HG03135 (cell line): Measurements from ENCODE around the gene FCN2.
"Not testable (repeated sequence)": the region's sequence is repeated elsewhere in the genome, so short reads cannot be mapped to it uniquely, and the experiment has no call there.

Experiments
- ATAC-seq: cut with Tn5 transposase; IDR thresholded peaks from one replicate; pipeline ENCODE4 v1.9.1; 2021; ENCODE audit warnings: mild to moderate bottlenecking, moderate library complexity; ENCODE audit not compliant: unreplicated experiment

Gene FCN2

DNA sequence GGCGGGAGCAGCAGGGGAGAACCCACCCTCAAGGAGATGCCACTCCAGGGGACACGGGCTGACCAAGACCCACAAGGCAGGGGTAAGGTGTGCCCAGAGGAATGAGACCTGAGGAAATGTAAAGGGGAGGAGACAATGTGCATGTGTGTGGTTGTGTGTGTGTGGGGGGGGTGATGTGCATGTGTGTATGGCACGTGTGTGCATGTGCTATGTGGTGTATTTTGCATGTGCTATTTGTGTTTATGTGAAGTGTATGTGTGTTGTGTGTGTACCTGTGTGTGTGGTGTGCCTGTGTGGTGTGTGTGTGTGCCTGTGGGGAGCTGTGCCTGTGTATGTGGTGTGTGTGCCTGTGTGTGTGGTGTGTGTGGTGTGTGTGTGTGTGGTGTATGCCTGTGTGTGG, 33.5 kb upstream of the FCN2 start:
- no peak for ATAC-seq

GRCh38 chr9:134847752-134848432, 32.7 kb upstream of the FCN2 start:
- ATAC-seq: no peak

- ATAC-seq: no peak
These were observed 32.1 kb upstream of the FCN2 start for GRCh38 chr9:134848504-134848903.

DNA sequence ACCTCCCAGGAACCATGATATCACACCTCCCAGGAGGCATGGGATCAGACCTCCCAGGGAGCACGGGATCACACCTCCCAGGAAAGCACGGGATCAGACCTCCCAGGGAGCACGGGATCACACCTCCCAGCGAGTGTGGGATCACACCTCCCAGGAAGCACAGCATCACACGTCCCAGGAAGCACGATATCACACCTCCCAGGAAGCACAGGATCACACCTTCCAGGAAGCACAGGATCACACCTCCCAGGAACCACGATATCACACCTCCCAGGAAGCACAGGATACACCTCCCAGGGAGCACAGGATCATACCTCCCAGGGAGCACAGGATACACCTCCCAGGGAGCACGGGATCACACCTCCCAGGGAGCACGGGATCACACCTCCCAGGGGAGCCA, 30.0 kb upstream of the FCN2 start:
- ATAC-seq: no peak

GRCh38 chr9:134851020-134851419, 29.6 kb upstream of the FCN2 start:
- ATAC-seq: no peak

DNA sequence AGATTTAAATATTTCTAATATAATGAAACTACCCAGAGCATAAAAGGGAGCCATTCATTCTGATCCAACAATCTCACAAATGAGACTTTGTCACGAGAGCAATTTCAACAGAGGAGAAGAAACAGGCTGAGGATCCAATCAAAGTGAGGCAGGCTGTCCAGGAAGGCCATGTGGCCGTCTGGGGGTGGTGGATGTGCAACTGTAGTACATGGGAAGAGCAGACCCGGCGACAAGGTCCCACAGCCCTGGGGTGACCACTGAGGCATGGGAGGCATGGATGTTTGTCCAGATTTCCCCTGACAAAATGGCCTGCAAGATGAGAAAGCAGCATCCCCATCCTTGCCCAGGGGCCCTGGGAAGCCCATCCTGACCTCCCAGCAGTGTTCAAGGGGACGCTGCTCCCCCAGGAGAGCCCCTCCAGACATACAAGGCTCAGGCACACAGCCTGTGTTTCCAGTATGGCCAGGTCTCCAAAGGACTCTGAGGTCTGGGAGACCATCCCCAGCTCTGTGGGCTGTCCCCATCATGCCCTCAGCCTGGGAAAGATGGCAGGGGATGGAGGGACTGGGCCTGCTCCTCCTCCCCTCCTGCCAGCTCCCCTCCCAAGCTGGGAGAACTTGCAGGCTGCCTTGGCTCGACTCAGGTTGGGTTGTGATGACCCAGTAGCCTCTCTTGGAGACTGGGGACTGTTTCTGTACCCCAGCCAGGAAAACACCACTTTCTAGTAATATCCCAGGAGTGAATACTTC, 27.5 kb upstream of the FCN2 start:
- ATAC-seq: no peak

DNA sequence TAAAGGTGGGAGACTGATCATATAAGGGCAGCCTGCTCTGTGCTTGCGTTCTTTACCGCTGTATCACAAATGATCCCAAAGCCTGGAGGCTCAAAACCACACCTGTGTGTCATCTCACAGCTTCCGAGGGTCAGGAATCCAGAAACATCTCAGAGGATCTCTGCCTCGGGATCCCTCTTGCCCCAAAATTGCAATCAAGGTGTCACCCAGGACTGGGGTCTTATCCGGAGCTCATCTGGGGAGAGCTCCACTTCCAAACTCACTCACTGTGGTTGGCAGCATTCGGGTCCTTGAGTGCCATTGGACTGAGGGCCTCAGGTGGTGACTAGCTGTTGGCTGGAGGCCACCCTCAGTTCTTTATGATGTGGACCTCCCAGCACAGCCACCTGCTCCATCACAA, 26.7 kb upstream of the FCN2 start:
- ATAC-seq: no peak

GRCh38 chr9:134854541-134854981, 26.0 kb upstream of the FCN2 start:
- no peak for ATAC-seq

DNA sequence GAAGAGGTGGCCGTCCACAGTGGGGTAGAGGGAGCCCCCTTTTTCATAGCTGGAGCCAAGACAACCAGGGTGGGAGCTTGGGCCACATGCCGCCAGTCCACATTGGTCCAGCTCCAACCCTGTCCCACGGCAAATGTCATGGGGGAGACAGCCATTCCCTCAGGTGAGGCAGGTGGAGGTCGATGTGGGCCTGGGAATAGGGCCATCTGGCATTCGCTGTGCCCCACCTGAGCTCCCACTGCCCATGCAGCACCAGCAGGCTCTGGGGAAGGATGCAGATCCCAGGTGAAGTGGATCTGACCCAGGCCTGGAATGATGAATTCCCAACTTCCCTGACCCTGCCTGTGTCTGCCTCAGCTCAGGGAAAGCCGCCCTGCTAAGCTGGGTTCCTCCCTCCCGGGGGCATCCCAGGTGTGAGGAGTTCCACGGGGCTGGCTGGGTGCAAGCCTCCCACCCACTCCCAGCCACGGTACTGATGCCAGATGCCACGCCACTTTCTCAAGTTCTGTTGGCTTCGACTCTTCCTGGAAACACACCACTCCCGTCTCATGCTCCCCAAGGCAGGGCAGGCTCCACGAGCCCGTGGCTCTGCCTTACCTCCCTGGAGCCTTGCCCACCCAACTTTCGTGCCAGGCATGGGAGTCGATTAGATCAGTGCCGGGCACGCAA, 25.2 kb upstream of the FCN2 start:
- ATAC-seq: no peak

- ATAC-seq: no peak
These were observed 24.7 kb upstream of the FCN2 start for GRCh38 chr9:134855900-134856377.

GRCh38 chr9:134857451-134857850, 23.2 kb upstream of the FCN2 start:
- not testable (repeated sequence) for ATAC-seq

- peak; percentile 73 for ATAC-seq
These were observed 22.4 kb upstream of the FCN2 start for GRCh38 chr9:134858051-134858841.

DNA sequence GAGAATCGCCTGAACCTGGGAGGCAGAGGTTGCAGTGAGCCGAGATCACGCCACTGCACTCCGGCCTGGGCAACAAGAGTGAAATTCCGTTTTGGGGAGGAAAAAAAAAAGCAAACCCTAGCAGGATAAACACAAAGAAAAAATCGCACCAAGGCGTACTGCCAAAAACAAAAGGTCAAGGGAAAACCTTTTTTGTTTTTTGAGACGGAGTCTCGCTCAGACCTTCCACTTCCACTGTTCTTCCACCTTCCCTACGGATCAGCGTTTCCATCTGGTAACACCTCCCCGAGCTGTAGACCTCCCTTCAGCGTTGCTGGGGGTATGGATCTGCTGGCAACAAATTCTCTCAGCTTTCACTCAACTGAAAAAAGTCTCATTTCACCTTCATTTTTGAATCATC, 20.1 kb upstream of the FCN2 start:
- no peak for ATAC-seq

DNA sequence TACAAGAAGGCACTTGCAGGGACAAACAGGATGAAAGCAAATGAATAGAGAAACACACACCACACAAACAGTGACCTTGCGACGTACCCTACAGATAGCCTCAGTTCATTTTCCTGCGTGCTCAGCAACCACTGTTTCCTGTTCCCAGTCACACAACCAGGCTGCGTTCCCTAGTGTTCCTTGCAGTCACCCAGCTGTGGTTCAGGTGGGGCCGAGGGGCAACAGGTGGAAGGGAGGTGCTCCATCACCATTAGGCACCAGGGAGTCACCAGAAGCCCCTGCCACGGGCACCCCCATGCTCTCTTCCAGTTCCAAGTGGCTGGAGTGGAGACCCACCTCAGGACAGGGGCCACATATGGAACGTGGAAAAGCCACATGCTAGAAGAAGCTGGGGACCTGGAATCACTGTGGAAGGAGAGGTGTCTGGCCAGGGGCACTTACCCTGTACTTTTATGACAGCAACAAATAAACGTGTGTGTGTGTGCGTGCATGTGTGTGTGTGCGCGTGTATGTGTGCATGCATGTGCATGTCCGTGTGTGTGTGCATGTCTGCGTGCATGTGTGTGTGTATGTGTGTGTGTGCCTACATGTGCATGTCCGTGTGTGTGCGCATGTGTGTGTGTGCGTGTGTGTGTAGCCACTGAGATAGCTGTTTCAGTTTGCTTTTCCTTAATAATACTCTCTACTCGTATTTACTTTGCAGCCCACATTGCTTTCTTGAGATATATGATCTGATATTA, 18.8 kb upstream of the FCN2 start:
- ATAC-seq: no peak

- no peak for ATAC-seq
These were observed 17.2 kb upstream of the FCN2 start for GRCh38 chr9:134863306-134863902.

GRCh38 chr9:134863941-134864820, 16.4 kb upstream of the FCN2 start:
- ATAC-seq: no peak

DNA sequence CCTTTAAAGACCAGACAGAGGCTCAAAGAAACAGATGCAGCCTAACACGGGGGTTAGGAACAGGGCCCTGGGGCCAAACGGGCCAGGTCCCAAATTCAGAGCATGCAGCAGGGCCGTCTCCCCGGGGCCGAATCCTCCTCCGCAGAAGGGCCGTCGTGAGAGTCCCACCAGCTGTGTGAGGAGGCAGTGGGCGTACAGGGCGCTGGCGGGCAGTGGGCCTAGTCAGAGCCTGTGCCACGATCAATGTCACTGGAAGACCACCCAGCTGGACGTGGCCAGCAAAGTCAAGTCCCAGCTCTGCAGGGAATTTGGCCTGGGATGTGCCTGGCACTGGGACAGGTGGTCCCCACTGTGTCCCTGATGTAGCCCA, 15.8 kb upstream of the FCN2 start:
- no peak for ATAC-seq

DNA sequence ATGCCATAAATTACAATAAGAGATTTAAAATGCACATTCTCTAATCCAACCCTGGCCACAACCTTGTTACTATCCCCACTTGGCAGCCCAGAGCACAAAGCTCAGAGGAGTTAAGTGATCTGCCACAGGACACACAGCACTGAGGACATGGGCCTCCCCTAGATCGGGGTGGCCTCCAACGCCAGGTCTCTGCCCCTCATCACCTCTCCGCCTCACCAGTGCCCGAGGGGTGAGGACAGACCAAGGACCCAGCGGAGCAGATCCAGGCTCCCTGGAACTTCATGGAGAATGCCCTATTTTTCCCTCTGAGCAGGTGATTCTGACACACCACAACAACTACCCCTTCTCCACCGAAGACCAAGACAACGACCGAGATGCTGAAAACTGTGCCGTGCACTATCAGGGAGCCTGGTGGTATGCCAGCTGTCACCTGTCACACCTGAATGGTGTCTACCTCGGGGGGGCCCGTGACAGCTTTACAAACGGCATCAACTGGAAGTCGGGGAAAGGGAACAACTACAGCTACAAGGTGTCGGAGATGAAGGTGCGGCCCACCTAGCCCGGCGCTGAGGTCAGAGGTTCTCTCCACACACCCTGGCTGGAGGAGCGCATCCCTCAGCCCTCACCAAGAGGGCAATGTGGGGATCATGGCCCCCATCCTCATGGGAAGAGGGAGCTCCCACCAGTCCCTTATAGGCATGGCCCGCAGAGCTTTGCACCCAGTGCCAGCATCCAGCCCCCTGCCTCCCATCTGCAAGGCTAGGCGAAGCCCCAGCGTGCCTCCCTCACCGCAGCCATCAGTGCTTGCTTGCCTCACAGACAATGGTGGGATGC, 12.5 kb upstream of the FCN2 start:
- ATAC-seq: no peak
